ENCODE results near the gene FDXACB1.

FDXACB1 gene

GRCh38 chr11:111878849-111879636, at the start of gene FDXACB1, which contains the start of gene CFAP68:
TSS of gene FDXACB1 (minus strand) at chr11:111879165. CDS start at chr11:111879132, 33 bp downstream.
TSS of gene CFAP68 (plus strand) at chr11:111879541. CDS start at chr11:111879561, 20 bp downstream.
- peak within 1 kb of the TSS; percentile 91 for H3K4me3 ChIP-seq (ENCODE audit: low read depth, low read length)

GRCh38 chr11:111926505-111927391, 47.8 kb upstream of the FDXACB1 start:
- H3K4me3 ChIP-seq (ENCODE audit: low read depth, low read length), result peak overlapping the region; percentile 42

- H3K4me3 ChIP-seq (ENCODE audit: low read depth, low read length), result no peak overlapping the region
Measured at GRCh38 chr11:111925953-111926352, 47.0 kb upstream of the FDXACB1 start.

- H3K4me3 ChIP-seq (ENCODE audit: low read depth, low read length), result no peak overlapping the region
Measured at GRCh38 chr11:111923951-111924350, 45.0 kb upstream of the FDXACB1 start.

- no peak overlapping the region for H3K4me3 ChIP-seq (ENCODE audit: low read depth, low read length)
Measured at GRCh38 chr11:111923351-111923788, 44.4 kb upstream of the FDXACB1 start.

GRCh38 chr11:111922803-111923202, 43.8 kb upstream of the FDXACB1 start:
- H3K4me3 ChIP-seq (ENCODE audit: low read depth, low read length), result no peak overlapping the region

- no peak overlapping the region for H3K4me3 ChIP-seq (ENCODE audit: low read depth, low read length)
Measured at GRCh38 chr11:111921541-111922230, 42.7 kb upstream of the FDXACB1 start.

GRCh38 chr11:111920908-111921307, 41.9 kb upstream of the FDXACB1 start:
- H3K4me3 ChIP-seq (ENCODE audit: low read depth, low read length), result no peak overlapping the region

- H3K4me3 ChIP-seq (ENCODE audit: low read depth, low read length), result no peak within 1 kb of the TSS
Measured at GRCh38 chr11:111918390-111919256, 39.7 kb upstream of the FDXACB1 start, which contains the start of gene C11orf52. TSS of gene C11orf52 (plus strand) at chr11:111918913. CDS start at chr11:111918973, 60 bp downstream.

- no peak overlapping the region for H3K4me3 ChIP-seq (ENCODE audit: low read depth, low read length)
Measured at GRCh38 chr11:111917788-111918187, 38.8 kb upstream of the FDXACB1 start.

- no peak overlapping the region for H3K4me3 ChIP-seq (ENCODE audit: low read depth, low read length)
Measured at GRCh38 chr11:111917312-111917711, 38.3 kb upstream of the FDXACB1 start.

GRCh38 chr11:111916768-111917167, 37.8 kb upstream of the FDXACB1 start:
- H3K4me3 ChIP-seq (ENCODE audit: low read depth, low read length), result no peak overlapping the region

GRCh38 chr11:111913997-111914396, 35.0 kb upstream of the FDXACB1 start:
- no peak overlapping the region for H3K4me3 ChIP-seq (ENCODE audit: low read depth, low read length)

- H3K4me3 ChIP-seq (ENCODE audit: low read depth, low read length), result no peak overlapping the region
Measured at GRCh38 chr11:111913031-111913861, 34.3 kb upstream of the FDXACB1 start.

- no peak within 1 kb of the TSS for H3K4me3 ChIP-seq (ENCODE audit: low read depth, low read length)
Measured at GRCh38 chr11:111912535-111912934, 33.6 kb upstream of the FDXACB1 start, which contains the start of gene HSPB2. TSS of gene HSPB2 (plus strand) at chr11:111912734. CDS start at chr11:111912830, 96 bp downstream.

- no peak within 1 kb of the TSS for H3K4me3 ChIP-seq (ENCODE audit: low read depth, low read length)
Measured at GRCh38 chr11:111911563-111912401, 32.8 kb upstream of the FDXACB1 start, which contains the start of gene CRYAB. TSS of gene CRYAB (minus strand) at chr11:111911770. CDS start at chr11:111911724, 46 bp downstream.

- no peak overlapping the region for H3K4me3 ChIP-seq (ENCODE audit: low read depth, low read length)
Measured at GRCh38 chr11:111910676-111911562, 32.0 kb upstream of the FDXACB1 start.
